ENCODE results near the gene CD4.

Gene CD4

GRCh38 chr12:6822426-6823135 is 33.3 kb downstream of the CD4 start:
- Histone ChIP-seq H3K4me1 (ENCODE audit: control insufficient read depth, insufficient read depth, low read length) (peaks cover 6% of the 10 kb centered on the region; the same call in 1 of the 2 replicates), H3K4me3 (ENCODE audit: low read depth, low read length) (no peak overlapping the region), H3K9me3 (ENCODE audit: control insufficient read depth, insufficient read depth, low read depth, low read length) (no peaks in the 10 kb centered on the region), H3K27ac (ENCODE audit: extremely low read depth, low read depth, low read length) (no peak overlapping the region), H3K36me3 (ENCODE audit: control insufficient read depth in 2 of 2, insufficient read depth in 1 of 2, low read length in 2 of 2) (peaks cover 0 to 3% of the 10 kb centered on the region in 2 experiments; a peak in 1 of 3 replicates)
- no peak for TF ChIP-seq ZNF404 (tag by site-specific recombination; IDR thresholded peaks at IDR 0.05)
- TF ChIP-seq, protein P1, sequence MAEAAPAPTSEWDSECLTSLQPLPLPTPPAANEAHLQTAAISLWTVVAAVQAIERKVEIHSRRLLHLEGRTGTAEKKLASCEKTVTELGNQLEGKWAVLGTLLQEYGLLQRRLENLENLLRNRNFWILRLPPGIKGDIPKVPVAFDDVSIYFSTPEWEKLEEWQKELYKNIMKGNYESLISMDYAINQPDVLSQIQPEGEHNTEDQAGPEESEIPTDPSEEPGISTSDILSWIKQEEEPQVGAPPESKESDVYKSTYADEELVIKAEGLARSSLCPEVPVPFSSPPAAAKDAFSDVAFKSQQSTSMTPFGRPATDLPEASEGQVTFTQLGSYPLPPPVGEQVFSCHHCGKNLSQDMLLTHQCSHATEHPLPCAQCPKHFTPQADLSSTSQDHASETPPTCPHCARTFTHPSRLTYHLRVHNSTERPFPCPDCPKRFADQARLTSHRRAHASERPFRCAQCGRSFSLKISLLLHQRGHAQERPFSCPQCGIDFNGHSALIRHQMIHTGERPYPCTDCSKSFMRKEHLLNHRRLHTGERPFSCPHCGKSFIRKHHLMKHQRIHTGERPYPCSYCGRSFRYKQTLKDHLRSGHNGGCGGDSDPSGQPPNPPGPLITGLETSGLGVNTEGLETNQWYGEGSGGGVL (tag by site-specific recombination; IDR thresholded peaks at IDR 0.05) = peak; percentile 29; the same call in 1 of the 2 replicates
- ChIA-PET CTCF (interaction anchor here (0.5 to 8.1 kb wide), 8 partner anchors 9 to 255 kb away, joined by 3 to 116 read pairs (median 4); partner anchors contain the start of gene MLF2), POLR2A (interaction anchor here (0.6 to 2.0 kb wide), 4 partner anchors 10 to 70 kb away, joined by 4 to 11 read pairs (median 10); partner anchors contain the start of genes CDCA3, MLF2 and USP5)

DNA sequence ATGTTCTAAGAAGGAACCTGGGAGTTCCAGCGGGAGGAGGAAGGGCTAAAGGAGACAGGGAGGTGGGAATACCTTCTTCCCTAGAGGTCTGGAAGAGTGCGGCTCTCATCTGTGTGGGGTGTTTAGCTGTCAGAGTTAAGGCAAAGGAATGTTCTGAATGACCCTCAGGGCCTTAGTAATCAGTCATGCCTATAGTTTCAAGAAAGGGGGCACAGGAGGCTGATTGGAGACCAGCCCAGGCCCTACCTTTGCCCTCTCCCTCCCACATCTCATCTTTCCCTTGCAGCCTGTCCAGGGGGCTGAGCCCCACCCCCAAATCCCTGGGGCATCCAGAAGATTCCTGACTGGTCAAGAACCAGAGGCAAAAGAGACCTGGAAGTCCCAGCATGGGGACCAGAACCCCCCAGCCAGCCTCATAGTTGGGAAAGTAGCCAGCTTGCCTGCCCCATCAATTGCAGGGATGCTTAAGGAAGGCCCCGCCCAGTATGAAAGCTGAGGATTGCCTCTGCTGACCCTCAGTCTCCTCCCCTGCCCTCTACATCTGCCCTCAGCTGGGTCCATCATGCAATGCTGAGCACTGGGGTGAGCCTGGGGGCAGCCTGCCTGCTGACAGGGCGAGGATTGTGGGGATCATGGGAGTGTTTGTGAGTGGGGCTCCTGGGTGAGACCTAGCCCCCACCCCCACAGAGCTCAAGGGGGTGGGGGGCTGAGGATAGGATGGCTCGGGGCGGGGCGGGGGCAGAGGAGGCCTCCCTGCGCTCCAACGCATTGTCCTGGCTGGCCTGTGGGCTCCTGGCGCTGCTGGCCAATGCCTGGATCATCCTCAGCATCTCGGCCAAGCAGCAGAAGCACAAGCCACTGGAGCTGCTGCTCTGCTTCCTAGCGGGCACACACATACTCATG is 34.1 kb downstream of the CD4 start:
- Histone ChIP-seq H3K27ac (ENCODE audit: extremely low read depth, low read depth, low read length) (no peak overlapping the region), H3K36me3 (ENCODE audit: control insufficient read depth in 2 of 2, insufficient read depth in 1 of 2, low read length in 2 of 2) (peaks cover 0 to 3% of the 10 kb centered on the region in 2 experiments; a peak in 1 of 3 replicates), H3K4me1 (ENCODE audit: control insufficient read depth, insufficient read depth, low read length) (peaks cover 6% of the 10 kb centered on the region; the same call in 1 of the 2 replicates), H3K9me3 (ENCODE audit: control insufficient read depth, insufficient read depth, low read depth, low read length) (no peaks in the 10 kb centered on the region), H3K4me3 (ENCODE audit: low read depth, low read length) (no peak overlapping the region)
- TF ChIP-seq KLF10 (tag by site-specific recombination; IDR thresholded peaks at IDR 0.05) (no peak), MZF1 (tag by site-specific recombination; IDR thresholded peaks at IDR 0.05; ENCODE audit: borderline replicate concordance) (no peak), ZNF561 (tag by site-specific recombination; IDR thresholded peaks at IDR 0.05; ENCODE audit: borderline replicate concordance) (no peak), ZNF121 (tag by site-specific recombination; IDR thresholded peaks at IDR 0.05) (no peak), GLIS2 (tag by site-specific recombination; IDR thresholded peaks at IDR 0.05) (peak; percentile 24; the same call in 1 of the 2 replicates), ZNF10 (tag by site-specific recombination; IDR thresholded peaks at IDR 0.05) (no peak), ZXDB (tag by site-specific recombination; IDR thresholded peaks at IDR 0.05) (no peak), SP2 (tag by site-specific recombination; IDR thresholded peaks at IDR 0.05) (0 out of 2 replicates have a peak, but pooled peaks have one; percentile 10), ZBTB17 (tag by site-specific recombination; IDR thresholded peaks at IDR 0.05) (no peak), GLIS1 (tag by site-specific recombination; IDR thresholded peaks at IDR 0.05) (peak; percentile 71)
- TF ChIP-seq, protein P2, sequence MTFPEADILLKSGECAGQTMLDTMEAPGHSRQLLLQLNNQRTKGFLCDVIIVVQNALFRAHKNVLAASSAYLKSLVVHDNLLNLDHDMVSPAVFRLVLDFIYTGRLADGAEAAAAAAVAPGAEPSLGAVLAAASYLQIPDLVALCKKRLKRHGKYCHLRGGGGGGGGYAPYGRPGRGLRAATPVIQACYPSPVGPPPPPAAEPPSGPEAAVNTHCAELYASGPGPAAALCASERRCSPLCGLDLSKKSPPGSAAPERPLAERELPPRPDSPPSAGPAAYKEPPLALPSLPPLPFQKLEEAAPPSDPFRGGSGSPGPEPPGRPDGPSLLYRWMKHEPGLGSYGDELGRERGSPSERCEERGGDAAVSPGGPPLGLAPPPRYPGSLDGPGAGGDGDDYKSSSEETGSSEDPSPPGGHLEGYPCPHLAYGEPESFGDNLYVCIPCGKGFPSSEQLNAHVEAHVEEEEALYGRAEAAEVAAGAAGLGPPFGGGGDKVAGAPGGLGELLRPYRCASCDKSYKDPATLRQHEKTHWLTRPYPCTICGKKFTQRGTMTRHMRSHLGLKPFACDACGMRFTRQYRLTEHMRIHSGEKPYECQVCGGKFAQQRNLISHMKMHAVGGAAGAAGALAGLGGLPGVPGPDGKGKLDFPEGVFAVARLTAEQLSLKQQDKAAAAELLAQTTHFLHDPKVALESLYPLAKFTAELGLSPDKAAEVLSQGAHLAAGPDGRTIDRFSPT (tag by site-specific recombination; IDR thresholded peaks at IDR 0.05) = no peak
- CTCF ChIA-PET = interaction anchor here (0.6 to 8.1 kb wide), 4 partner anchors 41 to 70 kb away, joined by 3 to 116 read pairs (median 18); partner anchors contain the start of gene MLF2
- POLR2A ChIA-PET = no interaction called here

GRCh38 chr12:6824085-6824775 is 34.9 kb downstream of the CD4 start:
- no peak overlapping the region for H3K27ac ChIP-seq (ENCODE audit: extremely low read depth, low read depth, low read length)
- TF ChIP-seq, protein P2 (tag by site-specific recombination; IDR thresholded peaks at IDR 0.05) = 0 out of 2 replicates have a peak, but pooled peaks have one; percentile 26
- TF ChIP-seq ZNF391 (tag by site-specific recombination; IDR thresholded peaks at IDR 0.05; ENCODE audit: borderline replicate concordance, low read depth) (no peak), ZNF37A (tag by site-specific recombination; IDR thresholded peaks at IDR 0.05) (no peak), CTCF (tag by site-specific recombination; IDR thresholded peaks at IDR 0.05) (0 out of 2 replicates have a peak, but pooled peaks have one; percentile 22), ZNF600 (tag by site-specific recombination; IDR thresholded peaks at IDR 0.05) (0 out of 2 replicates have a peak, but pooled peaks have one; percentile 18)
- no peak overlapping the region for H3K4me3 ChIP-seq (ENCODE audit: low read depth, low read length)
- ChIA-PET POLR2A (no interaction called here), CTCF (interaction anchor here (0.6 to 8.1 kb wide), 17 partner anchors 10 to 270 kb away, joined by 3 to 116 read pairs (median 4); partner anchors contain the start of genes LAG3, MLF2, PTMS and ZNF384)
- peaks cover 6% of the 10 kb centered on the region; the same call in 1 of the 2 replicates for H3K4me1 ChIP-seq (ENCODE audit: control insufficient read depth, insufficient read depth, low read length)
- no peaks in the 10 kb centered on the region for H3K9me3 ChIP-seq (ENCODE audit: control insufficient read depth, insufficient read depth, low read depth, low read length)
- H3K36me3 ChIP-seq (ENCODE audit: control insufficient read depth in 2 of 2, insufficient read depth in 1 of 2, low read length in 2 of 2) = peaks cover 0 to 3% of the 10 kb centered on the region in 2 experiments; a peak in 1 of 3 replicates
